H9 (cell line): ENCODE results near the gene CEP85L. TPM values are rescaled to one million over a fixed set of nuclear protein-coding genes. Genes with fewer than 3 reads are reported as not detected.

Experiments
- DNase-seq: peaks from one replicate; pipeline ENCODE4 v3.0.0-alpha.2; 2017
- H2AFZ ChIP-seq: one replicate; pipeline ENCODE4 v1.6.1; 2013; ENCODE audit warnings: mild to moderate bottlenecking, low read length, control low read depth, moderate library complexity
- H2AK5ac ChIP-seq: 2 replicates; pipeline ENCODE4 v1.6.1; 2013; ENCODE audit warnings: low read length, control low read depth, mixed read lengths; ENCODE audit not compliant: insufficient read length
- H2BK120ac ChIP-seq: one replicate; pipeline ENCODE4 v1.6.1; 2013; ENCODE audit warnings: low read depth, mild to moderate bottlenecking, low read length, control low read depth, inconsistent platforms; ENCODE audit not compliant: poor library complexity, severe bottlenecking
- H2BK12ac ChIP-seq: 2 replicates; pipeline ENCODE4 v1.6.1; 2013; ENCODE audit warnings: low read length, control low read depth, mixed read lengths, low read depth; ENCODE audit not compliant: insufficient read length
- H2BK15ac ChIP-seq: 2 replicates; pipeline ENCODE4 v1.6.1; 2013; ENCODE audit warnings: low read depth, low read length, control low read depth
- H2BK20ac ChIP-seq: one replicate; pipeline ENCODE4 v1.6.1; 2013; ENCODE audit warnings: low read depth, mild to moderate bottlenecking, low read length, control low read depth, inconsistent platforms; ENCODE audit not compliant: poor library complexity, severe bottlenecking
- H2BK5ac ChIP-seq: 2 replicates; pipeline ENCODE4 v1.6.1; 2013; ENCODE audit warnings: low read length, control low read depth, mixed read lengths; ENCODE audit not compliant: insufficient read length
- H3K14ac ChIP-seq: 2 replicates; pipeline ENCODE4 v1.6.1; 2013; ENCODE audit warnings: low read length, control low read depth; ENCODE audit not compliant: insufficient read depth
- H3K18ac ChIP-seq: 2 replicates; pipeline ENCODE4 v1.6.1; 2013; ENCODE audit warnings: low read depth, mild to moderate bottlenecking, mixed read lengths, low read length, control low read depth; ENCODE audit not compliant: insufficient read length
- H3K23ac ChIP-seq: 2 replicates; pipeline ENCODE4 v1.6.1; 2013; ENCODE audit warnings: low read length, control low read depth, mixed read lengths, low read depth; ENCODE audit not compliant: insufficient read length
- H3K23me2 ChIP-seq: 2 replicates; pipeline ENCODE4 v1.6.1; 2013; ENCODE audit warnings: low read depth, mild to moderate bottlenecking, mixed read lengths, low read length, control low read depth; ENCODE audit not compliant: insufficient read length, poor library complexity, severe bottlenecking
- H3K27ac ChIP-seq: 2 replicates; pipeline ENCODE4 v1.5.1; 2013; ENCODE audit warnings: low read length, control low read depth, mixed read lengths, low read depth; ENCODE audit not compliant: insufficient read length
- H3K27me3 ChIP-seq: 2 replicates; pipeline ENCODE4 v1.6.1; 2013; ENCODE audit warnings: low read length, control low read depth, inconsistent platforms; ENCODE audit not compliant: insufficient read depth
- H3K4ac ChIP-seq: 2 replicates; pipeline ENCODE4 v1.6.1; 2013; ENCODE audit warnings: low read depth, mild to moderate bottlenecking, control low read depth, inconsistent platforms, low read length, moderate library complexity
- H3K4me1 ChIP-seq: 2 replicates; pipeline ENCODE4 v1.6.1; 2013; ENCODE audit warnings: low read length, control low read depth, inconsistent platforms; ENCODE audit not compliant: insufficient read depth
- H3K4me2 ChIP-seq: 2 replicates; pipeline ENCODE4 v1.6.1; 2013; ENCODE audit warnings: low read length, control low read depth, mixed read lengths; ENCODE audit not compliant: insufficient read length, insufficient read depth
- H3K56ac ChIP-seq: 2 replicates; pipeline ENCODE4 v1.6.1; 2013; ENCODE audit warnings: low read depth, mild to moderate bottlenecking, mixed read lengths, low read length, control low read depth; ENCODE audit not compliant: insufficient read length
- H3K79me1 ChIP-seq: 2 replicates; pipeline ENCODE4 v1.6.1; 2013; ENCODE audit warnings: low read depth, mild to moderate bottlenecking, moderate library complexity, low read length, control low read depth, inconsistent platforms; ENCODE audit not compliant: insufficient read depth, poor library complexity, severe bottlenecking
- H3K79me2 ChIP-seq: 2 replicates; pipeline ENCODE4 v1.6.1; 2013; ENCODE audit warnings: low read length, control low read depth, inconsistent platforms; ENCODE audit not compliant: insufficient read depth
- H3K9ac ChIP-seq: 2 replicates; pipeline ENCODE4 v1.6.1; 2013; ENCODE audit warnings: low read length, control low read depth, mixed read lengths; ENCODE audit not compliant: insufficient read length; ENCODE audit errors: extremely low read depth
- H3K9me3 ChIP-seq: one replicate; pipeline ENCODE4 v1.6.1; 2013; ENCODE audit warnings: low read depth, low read length, inconsistent platforms; ENCODE audit not compliant: control insufficient read depth
- H3T11ph ChIP-seq: one replicate; pipeline ENCODE4 v1.6.1; 2013; ENCODE audit warnings: mild to moderate bottlenecking, low read length, control low read depth, inconsistent platforms
- H4K20me1 ChIP-seq: one replicate; pipeline ENCODE4 v1.6.1; 2013; ENCODE audit not compliant: control insufficient read depth, insufficient read length, insufficient read depth
- H4K5ac ChIP-seq: 2 replicates; pipeline ENCODE4 v1.6.1; 2013; ENCODE audit warnings: low read depth, mild to moderate bottlenecking, mixed read lengths, low read length, control low read depth; ENCODE audit not compliant: insufficient read length
- H4K8ac ChIP-seq: replicated peaks from 2 replicates; pipeline ENCODE4 v1.6.1; 2013; ENCODE audit warnings: low read length, control low read depth, mixed read lengths, low read depth; ENCODE audit not compliant: insufficient read length
- H4K91ac ChIP-seq: 2 replicates; pipeline ENCODE4 v1.6.1; 2013; ENCODE audit warnings: low read depth, mild to moderate bottlenecking, moderate library complexity, mixed read lengths, low read length, control low read depth; ENCODE audit not compliant: insufficient read length
- H3K27ac Mint-ChIP-seq, 3 experiments: 2 replicates in 2 of 3; 3 replicates in 1 of 3; pipeline ENCODE4 v1.8.0; 2020 to 2021; ENCODE audit warnings: mixed read lengths in 3 of 3, mild to moderate bottlenecking in 1 of 3, moderate library complexity in 1 of 3
- H3K27me3 Mint-ChIP-seq: 2 replicates; pipeline ENCODE4 v1.8.0; 2021; ENCODE audit warnings: low read depth, mild to moderate bottlenecking, moderate library complexity, mixed read lengths
- H3K36me3 Mint-ChIP-seq, 3 experiments: 2 replicates in 2 of 3; 3 replicates in 1 of 3; pipeline ENCODE4 v1.8.0; 2020 to 2021; ENCODE audit warnings: low read depth in 3 of 3, mixed read lengths in 3 of 3; ENCODE audit not compliant: insufficient read depth in 1 of 3
- H3K4me1 Mint-ChIP-seq, 2 experiments: 2 replicates each; pipeline ENCODE4 v1.8.0; 2020; ENCODE audit warnings: mixed read lengths in 2 of 2
- H3K4me3 Mint-ChIP-seq, 2 experiments: 2 replicates in 1 of 2; 3 replicates in 1 of 2; pipeline ENCODE4 v1.8.0; 2020 to 2021; ENCODE audit warnings: mild to moderate bottlenecking in 2 of 2, mixed read lengths in 2 of 2, moderate library complexity in 1 of 2
- H3K9me3 Mint-ChIP-seq, 2 experiments: 2 replicates in 1 of 2; 3 replicates in 1 of 2; pipeline ENCODE4 v1.8.0; 2020; ENCODE audit warnings: mild to moderate bottlenecking in 2 of 2, mixed read lengths in 2 of 2, moderate library complexity in 1 of 2
- WGBS: extraction: QIAGEN DNeasy Blood & Tissue Kit; methylation state at CpG from one replicate; pipeline ENCODE4 v1.1.7; 2013; ENCODE audit warnings: missing lambda C conversion rate, low lambda C conversion rate, mixed read lengths; ENCODE audit not compliant: insufficient read length; ENCODE audit errors: extremely low coverage; 5-methylcytosine and 5-hydroxymethylcytosine counted together
- total RNA-seq: library from RNA; stranded (reverse); gene quantifications from 2 replicates; pipeline ENCODE4 v1.2.1, GENCODE V29; 2021
- TF ChIP-seq, protein P1 (sequence below): fragments of 200-600 bp; sonication (generic); conservative IDR thresholded peaks from 3 replicates; pipeline ENCODE4 v1.8.0; 2021; ENCODE audit warnings: antibody characterized with exemption, mild to moderate bottlenecking

CEP85L gene
- total RNA-seq, 1 experiment from 2014 or later = 3.8 TPM

- H3K79me2 ChIP-seq = no peaks in the 10 kb centered on the region
- no peak overlapping the region for H2BK20ac ChIP-seq
- H3K9me3 Mint-ChIP-seq = no peaks in the 10 kb centered on the region
- TF ChIP-seq, protein P1, sequence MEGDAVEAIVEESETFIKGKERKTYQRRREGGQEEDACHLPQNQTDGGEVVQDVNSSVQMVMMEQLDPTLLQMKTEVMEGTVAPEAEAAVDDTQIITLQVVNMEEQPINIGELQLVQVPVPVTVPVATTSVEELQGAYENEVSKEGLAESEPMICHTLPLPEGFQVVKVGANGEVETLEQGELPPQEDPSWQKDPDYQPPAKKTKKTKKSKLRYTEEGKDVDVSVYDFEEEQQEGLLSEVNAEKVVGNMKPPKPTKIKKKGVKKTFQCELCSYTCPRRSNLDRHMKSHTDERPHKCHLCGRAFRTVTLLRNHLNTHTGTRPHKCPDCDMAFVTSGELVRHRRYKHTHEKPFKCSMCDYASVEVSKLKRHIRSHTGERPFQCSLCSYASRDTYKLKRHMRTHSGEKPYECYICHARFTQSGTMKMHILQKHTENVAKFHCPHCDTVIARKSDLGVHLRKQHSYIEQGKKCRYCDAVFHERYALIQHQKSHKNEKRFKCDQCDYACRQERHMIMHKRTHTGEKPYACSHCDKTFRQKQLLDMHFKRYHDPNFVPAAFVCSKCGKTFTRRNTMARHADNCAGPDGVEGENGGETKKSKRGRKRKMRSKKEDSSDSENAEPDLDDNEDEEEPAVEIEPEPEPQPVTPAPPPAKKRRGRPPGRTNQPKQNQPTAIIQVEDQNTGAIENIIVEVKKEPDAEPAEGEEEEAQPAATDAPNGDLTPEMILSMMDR = no peak
- no peak overlapping the region for H3K18ac ChIP-seq
- H3K27me3 ChIP-seq = no peaks in the 10 kb centered on the region
- no CpG with 5 or more reads among the region's 3 CpGs for WGBS
- no peak overlapping the region for H3T11ph ChIP-seq
- no peak overlapping the region for H2BK12ac ChIP-seq
- no peaks in the 10 kb centered on the region for H3K27me3 Mint-ChIP-seq
- H3K23ac ChIP-seq = no peak overlapping the region
- no peak overlapping the region for H4K8ac ChIP-seq
- no peaks in the 10 kb centered on the region for H3K4me1 Mint-ChIP-seq
- no peak overlapping the region for H2AFZ ChIP-seq
- no peaks in the 10 kb centered on the region for H3K4me1 ChIP-seq
- H2BK15ac ChIP-seq = no peak overlapping the region
- no peak overlapping the region for H2BK5ac ChIP-seq
- no peak for DNase-seq
- H3K56ac ChIP-seq = no peak overlapping the region
- H3K9me3 ChIP-seq = no peaks in the 10 kb centered on the region
- no peak overlapping the region for H3K14ac ChIP-seq
- H3K4me3 Mint-ChIP-seq = no peak overlapping the region
- no peak overlapping the region for H3K9ac ChIP-seq
- H3K23me2 ChIP-seq = no peaks in the 10 kb centered on the region
- H2AK5ac ChIP-seq = no peak overlapping the region
- no peak overlapping the region for H2BK120ac ChIP-seq
- H4K20me1 ChIP-seq = no peaks in the 10 kb centered on the region
- H3K4me2 ChIP-seq = no peak overlapping the region
- H4K5ac ChIP-seq = no peak overlapping the region
- H3K4ac ChIP-seq = no peak overlapping the region
- no peaks in the 10 kb centered on the region for H3K36me3 Mint-ChIP-seq
- no peak overlapping the region for H4K91ac ChIP-seq
- no peaks in the 10 kb centered on the region for H3K79me1 ChIP-seq
- no peak overlapping the region for H3K27ac Mint-ChIP-seq
- no peak overlapping the region for H3K27ac ChIP-seq
Measured at GRCh38 chr6:118697554-118697953, 46.2 kb upstream of the CEP85L start.
